SK-N-SH treated with all-trans-retinoic acid at 6 μM for 48 hours (cell line): ENCODE measurements around the gene SUDS3.

Source experiments
- ARNTL ChIP-seq: fragments of 450-650 bp; formaldehyde crosslinking; IDR thresholded peaks from 2 replicates; pipeline ENCODE4 v1.5.0; 2020; ENCODE audit warnings: low read depth, mild to moderate bottlenecking, moderate library complexity, borderline replicate concordance
- CREB5 ChIP-seq: fragments of 250-450 bp; sonication (Bioruptor Pico); IDR thresholded peaks from 2 replicates; pipeline ENCODE4 v1.5.1; 2020; ENCODE audit warnings: low read depth, mild to moderate bottlenecking, moderate library complexity
- CSRNP3 ChIP-seq: fragments of 250-450 bp; sonication (Bioruptor Pico); IDR thresholded peaks from 2 replicates; pipeline ENCODE4 v1.5.1; 2021; ENCODE audit warnings: mild to moderate bottlenecking, moderate library complexity
- OSR1 ChIP-seq: fragments of 250-450 bp; sonication (Bioruptor Pico); IDR thresholded peaks from 2 replicates; pipeline ENCODE4 v1.8.0; 2022; ENCODE audit warnings: moderate library complexity, mild to moderate bottlenecking, inconsistent platforms
- RARB ChIP-seq: fragments of 250-450 bp; sonication (Bioruptor Pico); IDR thresholded peaks from 2 replicates; pipeline ENCODE4 v1.8.0; 2021; ENCODE audit warnings: mild to moderate bottlenecking, moderate library complexity
- SNAI2 ChIP-seq: fragments of 250-450 bp; sonication (Bioruptor Pico); IDR thresholded peaks from 2 replicates; pipeline ENCODE4 v1.5.0; 2020; ENCODE audit warnings: mild to moderate bottlenecking, moderate library complexity
- ZNF8 ChIP-seq: fragments of 450-650 bp; formaldehyde crosslinking; IDR thresholded peaks from 2 replicates; pipeline ENCODE4 v1.5.0; 2020; ENCODE audit warnings: mild to moderate bottlenecking, moderate library complexity

GRCh38 chr12:118347916-118348315, 28.4 kb upstream of the SUDS3 start:
- TF ChIP-seq CREB5 (CRISPR knock-in tag) (no peak), ZNF8 (CRISPR knock-in tag) (no peak), RARB (CRISPR knock-in tag) (no peak), CSRNP3 (no peak), SNAI2 (no peak), ARNTL (no peak), OSR1 (CRISPR knock-in tag) (no peak)
